ENCODE results near the gene PREX1.

GRCh38 chr20:48813930-48814546 lies 13.8 kb downstream of the PREX1 start:
- TF ChIP-seq POLR2A (IDR thresholded peaks at IDR 0.05) = no peak
- no peak for TF ChIP-seq POLR2AphosphoS5 (IDR thresholded peaks at IDR 0.05)
- no peak for TF ChIP-seq CTCF (IDR thresholded peaks at IDR 0.05)

Measured in prostate gland (tissue), 2 donors.